Astrocyte (in vitro differentiated cells and primary cell): ENCODE data around the gene KMT2C. TPM values are rescaled to one million over a fixed set of nuclear protein-coding genes. Genes with fewer than 3 reads are reported as not detected.

Source experiments
- DNase-seq: peaks from one replicate; pipeline ENCODE4 v3.0.0-alpha.2; 2010; ENCODE audit warnings: low read depth
- FAIRE-seq: peaks from 2 replicates; lab custom pipeline; 2011; peaks lifted over from hg19 to GRCh38; lab: Jason Lieb, UNC
- H2AFZ ChIP-seq: 2 replicates; pipeline ENCODE4 v1.6.0; 2012; ENCODE audit warnings: low read depth, low read length, inconsistent platforms
- H3K27ac ChIP-seq: 2 replicates; pipeline ENCODE4 v1.5.1; 2011; ENCODE audit warnings: low read depth, low read length, inconsistent platforms
- H3K27me3 ChIP-seq: 2 replicates; pipeline ENCODE4 v1.6.0; 2011; ENCODE audit warnings: low read length, inconsistent platforms; ENCODE audit not compliant: insufficient read depth
- H3K36me3 ChIP-seq: 2 replicates; pipeline ENCODE4 v1.5.1; 2011; ENCODE audit warnings: low read length, inconsistent platforms; ENCODE audit not compliant: insufficient read depth
- H3K4me1 ChIP-seq: 2 replicates; pipeline ENCODE4 v1.5.1; 2011; ENCODE audit warnings: low read length, inconsistent platforms; ENCODE audit not compliant: insufficient read depth
- H3K4me2 ChIP-seq: 2 replicates; pipeline ENCODE4 v1.6.0; 2012; ENCODE audit warnings: low read length, inconsistent platforms
- H3K4me3 ChIP-seq: 2 replicates; pipeline ENCODE4 v1.5.1; 2011; ENCODE audit warnings: low read depth, mild to moderate bottlenecking, low read length, inconsistent platforms; ENCODE audit not compliant: insufficient read depth
- H3K79me2 ChIP-seq: 2 replicates; pipeline ENCODE4 v1.6.0; 2012; ENCODE audit warnings: mild to moderate bottlenecking, low read length, inconsistent platforms; ENCODE audit not compliant: insufficient read depth
- H3K9ac ChIP-seq: 2 replicates; pipeline ENCODE4 v1.6.0; 2012; ENCODE audit warnings: mild to moderate bottlenecking, low read length, inconsistent platforms
- H3K9me3 ChIP-seq: 2 replicates; pipeline ENCODE4 v1.5.1; 2012; ENCODE audit warnings: low read depth, mild to moderate bottlenecking, low read length, inconsistent platforms; ENCODE audit not compliant: insufficient read depth
- H4K20me1 ChIP-seq: 2 replicates; pipeline ENCODE4 v1.6.0; 2012; ENCODE audit warnings: low read length, inconsistent platforms; ENCODE audit not compliant: insufficient read depth
- H3K27ac Mint-ChIP-seq: one replicate; pipeline ENCODE4 v1.8.0; 2021; ENCODE audit warnings: mild to moderate bottlenecking, mixed read lengths; ENCODE audit not compliant: unreplicated experiment
- H3K27me3 Mint-ChIP-seq: one replicate; pipeline ENCODE4 v1.8.0; 2021; ENCODE audit warnings: low read depth, mixed read lengths; ENCODE audit not compliant: unreplicated experiment
- H3K36me3 Mint-ChIP-seq: one replicate; pipeline ENCODE4 v1.8.0; 2021; ENCODE audit warnings: low read depth, mixed read lengths; ENCODE audit not compliant: unreplicated experiment
- H3K4me1 Mint-ChIP-seq: one replicate; pipeline ENCODE4 v1.8.0; 2021; ENCODE audit warnings: low read depth, mixed read lengths; ENCODE audit not compliant: unreplicated experiment
- H3K4me3 Mint-ChIP-seq: one replicate; pipeline ENCODE4 v1.8.0; 2021; ENCODE audit warnings: mild to moderate bottlenecking, moderate library complexity, mixed read lengths; ENCODE audit not compliant: unreplicated experiment
- H3K9me3 Mint-ChIP-seq: one replicate; pipeline ENCODE4 v1.8.0; 2021; ENCODE audit warnings: mild to moderate bottlenecking, mixed read lengths; ENCODE audit not compliant: unreplicated experiment
- CTCF ChIP-seq: IDR thresholded peaks from 2 replicates; pipeline ENCODE4 v1.5.1; 2011; ENCODE audit warnings: low read depth, mild to moderate bottlenecking, inconsistent platforms, low read length, moderate library complexity; ENCODE audit not compliant: insufficient read depth
- EZH2 ChIP-seq: IDR thresholded peaks from 2 replicates; pipeline ENCODE4 v1.6.1; 2012; ENCODE audit warnings: mild to moderate bottlenecking, low read length, inconsistent platforms; ENCODE audit not compliant: insufficient read depth
- total RNA-seq: library from RNA; stranded (reverse); gene quantifications from 2 replicates; pipeline ENCODE4 v1.2.1, GENCODE V29; 2021

The KMT2C gene
- total RNA-seq, 1 donor from 2014 or later, result 59.0 TPM

GRCh38 chr7:152108359-152108758, 327.4 kb downstream of the KMT2C start:
- H3K79me2 ChIP-seq, result no peaks in the 10 kb centered on the region
- no peaks in the 10 kb centered on the region for H3K27me3 ChIP-seq
- H4K20me1 ChIP-seq, result no peaks in the 10 kb centered on the region
- H3K36me3 Mint-ChIP-seq, result peaks cover 15% of the 10 kb centered on the region
- H3K4me1 Mint-ChIP-seq, result peaks cover 3% of the 10 kb centered on the region
- no peak overlapping the region for H3K27ac Mint-ChIP-seq
- H3K9me3 Mint-ChIP-seq, result no peaks in the 10 kb centered on the region
- no peak overlapping the region for H2AFZ ChIP-seq
- peaks cover 2% of the 10 kb centered on the region for H3K36me3 ChIP-seq
- H3K9ac ChIP-seq, result no peak overlapping the region
- H3K27ac ChIP-seq, result no peak overlapping the region
- DNase-seq, result no peak
- no peaks in the 10 kb centered on the region for H3K27me3 Mint-ChIP-seq
- TF ChIP-seq CTCF (no peak), EZH2 (no peak)
- H3K4me3 Mint-ChIP-seq, result no peak overlapping the region
- no peak overlapping the region for H3K4me2 ChIP-seq
- H3K9me3 ChIP-seq, result no peaks in the 10 kb centered on the region
- no peak overlapping the region for H3K4me3 ChIP-seq
- no peak for FAIRE-seq
- no peaks in the 10 kb centered on the region for H3K4me1 ChIP-seq

DNA sequence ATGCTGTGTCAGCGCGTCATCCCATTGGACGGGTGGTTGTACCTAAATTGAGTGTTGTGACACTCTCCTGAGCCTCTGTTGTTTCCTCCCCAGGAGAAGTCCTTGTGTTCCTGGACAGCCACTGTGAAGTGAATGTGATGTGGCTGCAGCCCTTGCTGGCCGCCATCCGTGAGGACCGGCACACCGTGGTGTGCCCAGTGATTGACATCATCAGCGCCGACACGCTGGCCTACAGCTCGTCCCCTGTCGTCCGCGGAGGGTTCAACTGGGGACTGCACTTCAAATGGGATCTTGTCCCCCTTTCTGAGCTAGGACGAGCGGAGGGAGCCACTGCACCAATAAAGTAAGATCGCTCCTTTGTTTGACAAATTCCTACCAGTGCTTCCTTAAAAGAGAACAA, 327.9 kb downstream of the KMT2C start:
- Mint-ChIP-seq H3K4me3 (no peak overlapping the region), H3K36me3 (peaks cover 16% of the 10 kb centered on the region), H3K27ac (no peak overlapping the region), H3K9me3 (no peaks in the 10 kb centered on the region), H3K27me3 (no peaks in the 10 kb centered on the region), H3K4me1 (peaks cover 3% of the 10 kb centered on the region)
- H3K27ac ChIP-seq, result no peak overlapping the region
- no peak overlapping the region for H3K4me2 ChIP-seq
- H3K9me3 ChIP-seq, result no peaks in the 10 kb centered on the region
- H3K4me3 ChIP-seq, result no peak overlapping the region
- no peaks in the 10 kb centered on the region for H3K27me3 ChIP-seq
- no peaks in the 10 kb centered on the region for H4K20me1 ChIP-seq
- H3K79me2 ChIP-seq, result no peaks in the 10 kb centered on the region
- TF ChIP-seq CTCF (no peak), EZH2 (no peak)
- DNase-seq, result no peak
- peaks cover 2% of the 10 kb centered on the region for H3K36me3 ChIP-seq
- FAIRE-seq, result no peak
- H2AFZ ChIP-seq, result no peak overlapping the region
- no peaks in the 10 kb centered on the region for H3K4me1 ChIP-seq
- no peak overlapping the region for H3K9ac ChIP-seq

DNA sequence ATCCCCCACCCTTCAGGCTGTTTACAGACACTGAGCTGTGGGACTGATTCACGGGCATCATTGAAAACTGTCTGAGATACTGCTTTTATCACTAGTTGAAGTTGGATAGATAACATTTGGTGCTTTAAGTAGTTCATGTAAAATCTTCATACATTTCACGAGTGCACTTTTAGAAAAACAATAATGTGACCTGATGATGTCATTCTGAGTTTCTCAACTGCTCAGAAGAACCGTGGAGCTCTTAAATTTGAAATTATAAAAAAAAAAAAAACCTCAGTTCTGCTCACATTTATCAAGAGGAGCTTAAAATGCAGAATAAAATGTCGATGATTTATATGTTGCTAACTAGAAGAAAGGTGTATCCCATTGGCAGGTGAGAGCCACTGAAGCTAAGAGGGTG, 328.8 kb downstream of the KMT2C start:
- no peak overlapping the region for H3K4me3 Mint-ChIP-seq
- no peak overlapping the region for H3K4me3 ChIP-seq
- H2AFZ ChIP-seq, result no peak overlapping the region
- H3K27ac Mint-ChIP-seq, result no peak overlapping the region
- H3K9ac ChIP-seq, result no peak overlapping the region
- H3K4me1 Mint-ChIP-seq, result peaks cover 3% of the 10 kb centered on the region
- DNase-seq (no peak), FAIRE-seq (no peak)
- H3K36me3 Mint-ChIP-seq, result peaks cover 16% of the 10 kb centered on the region
- no peak overlapping the region for H3K4me2 ChIP-seq
- H3K4me1 ChIP-seq, result no peaks in the 10 kb centered on the region
- no peaks in the 10 kb centered on the region for H3K9me3 ChIP-seq
- peaks cover 2% of the 10 kb centered on the region for H3K36me3 ChIP-seq
- H4K20me1 ChIP-seq, result no peaks in the 10 kb centered on the region
- TF ChIP-seq EZH2 (no peak), CTCF (no peak)
- no peaks in the 10 kb centered on the region for H3K27me3 ChIP-seq
- no peak overlapping the region for H3K27ac ChIP-seq
- no peaks in the 10 kb centered on the region for H3K27me3 Mint-ChIP-seq
- H3K9me3 Mint-ChIP-seq, result no peaks in the 10 kb centered on the region
- H3K79me2 ChIP-seq, result no peaks in the 10 kb centered on the region
